SK-MEL-5 (cell line): ENCODE results near the gene OTOGL. TPM values are rescaled to one million over a fixed set of nuclear protein-coding genes. Genes with fewer than 3 reads are reported as not detected.
"Not testable (repeated sequence)": the region's sequence is repeated elsewhere in the genome, so short reads cannot be mapped to it uniquely, and the experiment has no call there.

ENCODE experiments used
- DNase-seq: peaks from one replicate; pipeline ENCODE4 v3.0.0-alpha.2; 2016; ENCODE audit warnings: low read depth, low spot score
- in situ Hi-C: cut with HindIII; loops from 2 replicates; pipeline ENCODE4 v1.10.0; 2016; ENCODE audit warnings: low sequenced_read_pairs, high pct_unique_total_duplicates, low pct_unique_long_range_greater_than_20kb
- total RNA-seq: library from RNA; depleted of rRNA; stranded (reverse); fragments of >200 nt; shearing (Covaris generic); gene quantifications from 2 replicates; pipeline ENCODE4 v1.2.3, GENCODE V29; 2014

The OTOGL gene
- total RNA-seq, 1 experiment from 2014 or later = 3.1 TPM

DNA sequence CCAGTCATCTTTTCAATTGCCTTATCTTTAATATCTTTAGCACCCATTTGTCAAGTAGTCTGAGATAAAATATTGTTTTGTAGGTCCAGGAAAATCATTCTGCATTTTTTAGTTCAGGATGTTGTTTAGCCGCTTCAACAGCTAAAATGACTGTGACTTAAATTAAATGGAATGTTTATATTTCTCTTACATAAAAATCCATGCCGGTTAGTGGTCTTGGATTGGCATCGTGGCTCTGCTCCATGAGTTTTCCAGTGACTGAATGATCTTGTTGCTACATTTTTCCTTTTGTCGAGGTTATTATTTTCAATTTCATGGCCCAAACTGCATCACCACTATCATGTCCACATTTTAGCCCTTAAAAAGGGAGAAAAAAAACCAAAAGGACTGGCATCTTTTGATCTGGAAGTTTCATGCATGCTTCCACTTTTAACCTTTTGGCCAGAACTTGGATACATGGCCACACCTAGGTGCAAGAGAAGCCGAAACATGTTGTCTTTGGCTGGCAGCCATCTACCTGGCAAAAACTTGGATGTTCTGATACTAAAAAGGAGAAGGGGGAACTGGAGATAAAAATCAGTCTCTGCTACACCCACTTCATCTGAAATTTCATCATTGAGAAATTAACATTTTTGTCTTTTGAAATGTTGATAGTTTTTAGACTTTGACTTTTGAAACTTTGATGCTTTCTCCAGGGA lies 142.4 kb downstream of the OTOGL start:
- in situ Hi-C loops = no loop called here
- DNase-seq = no peak

DNA sequence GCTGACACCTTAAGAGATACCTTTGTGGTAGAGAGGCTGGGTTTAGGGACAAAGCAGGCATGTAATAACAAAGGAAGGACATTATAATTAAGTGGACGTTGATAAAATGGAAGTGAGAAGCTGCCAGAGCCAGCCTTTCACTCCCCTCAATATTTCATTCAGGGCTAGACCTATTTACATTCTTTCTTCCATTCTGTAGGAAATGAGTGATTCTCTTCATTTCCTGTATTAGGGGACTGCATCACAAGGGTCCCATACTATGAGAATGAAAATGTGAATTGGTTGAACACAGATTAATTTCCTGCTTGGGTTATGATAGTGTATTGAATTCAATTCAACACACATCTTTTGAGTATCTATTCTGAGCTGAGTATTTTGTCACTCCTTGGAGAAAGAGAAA lies 143.0 kb downstream of the OTOGL start:
- no peak for DNase-seq
- in situ Hi-C loops = no loop called here

DNA sequence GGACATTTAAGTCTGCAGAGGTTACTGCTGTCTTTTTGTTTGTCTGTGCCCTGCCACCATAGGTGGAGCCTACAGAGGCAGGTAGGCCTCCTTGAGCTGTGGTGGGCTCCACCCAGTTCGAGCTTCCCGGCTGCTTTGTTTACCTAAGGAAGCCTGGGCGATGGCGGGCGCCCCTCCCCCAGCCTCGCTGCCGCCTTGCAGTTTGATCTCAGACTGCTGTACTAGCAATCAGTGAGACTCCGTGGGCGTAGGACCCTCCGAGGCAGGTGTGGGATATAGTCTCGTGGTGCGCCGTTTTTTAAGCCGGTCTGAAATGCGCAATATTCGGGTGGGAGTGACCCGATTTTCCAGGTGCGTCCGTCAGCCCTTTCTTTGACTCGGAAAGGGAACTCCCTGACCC lies 150.2 kb downstream of the OTOGL start:
- DNase-seq, in situ Hi-C loops: not testable (repeated sequence)

DNA sequence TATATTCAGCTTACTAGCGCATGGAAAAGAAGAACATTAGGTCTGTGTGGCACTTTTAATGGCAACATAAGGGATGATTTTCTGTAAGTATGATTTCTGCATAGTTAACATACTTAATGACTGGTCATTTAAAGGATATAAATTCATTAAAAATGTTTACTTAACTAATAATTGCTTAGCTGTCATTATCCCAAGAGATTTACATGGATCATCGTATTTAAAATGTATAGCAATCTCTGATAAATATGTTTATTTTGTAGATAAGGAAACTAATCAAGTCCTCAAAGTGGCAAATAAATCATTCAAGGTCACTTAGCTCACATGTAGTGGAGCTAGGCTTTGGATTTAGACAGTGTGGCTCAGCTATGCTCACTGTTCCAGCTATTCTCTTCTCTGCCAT lies 158.6 kb downstream of the OTOGL start:
- in situ Hi-C loops = no loop called here

DNA sequence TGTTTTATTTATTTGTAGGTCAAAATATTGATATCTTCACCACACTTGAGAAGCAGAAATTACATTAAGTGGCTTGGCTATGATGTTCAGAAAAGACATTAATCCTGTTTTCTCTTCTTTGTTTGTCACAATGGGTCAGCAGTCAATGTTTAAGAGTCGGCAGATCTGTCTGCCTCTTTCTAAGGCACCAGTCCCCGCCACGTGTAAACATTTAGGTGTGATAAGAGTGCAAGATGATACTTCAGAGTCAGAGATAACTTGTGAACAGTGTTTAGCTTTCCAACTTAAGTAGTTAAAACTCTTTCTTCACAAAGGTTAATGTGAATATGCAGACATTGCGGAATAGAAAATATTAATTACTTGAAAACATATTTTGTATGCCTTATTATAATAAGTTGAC lies 160.9 kb downstream of the OTOGL start:
- DNase-seq = no peak
- in situ Hi-C loops = no loop called here

More for the DNA sequence above, 158.6 kb downstream of the OTOGL start:
- DNase-seq = no peak

DNA sequence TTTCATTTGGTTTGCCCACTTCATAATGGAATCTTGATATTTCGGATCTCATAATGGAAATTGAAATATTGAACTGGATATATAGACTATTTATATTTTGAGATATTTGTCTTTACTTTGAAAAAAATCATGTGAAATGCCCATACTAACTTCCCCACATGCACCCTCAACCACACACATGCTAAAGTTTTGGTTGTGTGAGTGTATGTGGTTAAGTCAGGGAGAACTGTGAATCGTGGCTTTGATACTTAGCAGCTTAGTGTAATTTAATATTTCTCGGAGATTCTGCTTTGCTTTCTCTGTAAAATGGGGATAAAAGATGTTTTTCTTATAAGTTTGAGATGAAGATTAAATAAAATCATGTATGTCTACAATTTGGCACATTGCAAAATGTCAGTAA lies 162.1 kb downstream of the OTOGL start:
- in situ Hi-C loops = no loop called here
- DNase-seq = no peak

DNA sequence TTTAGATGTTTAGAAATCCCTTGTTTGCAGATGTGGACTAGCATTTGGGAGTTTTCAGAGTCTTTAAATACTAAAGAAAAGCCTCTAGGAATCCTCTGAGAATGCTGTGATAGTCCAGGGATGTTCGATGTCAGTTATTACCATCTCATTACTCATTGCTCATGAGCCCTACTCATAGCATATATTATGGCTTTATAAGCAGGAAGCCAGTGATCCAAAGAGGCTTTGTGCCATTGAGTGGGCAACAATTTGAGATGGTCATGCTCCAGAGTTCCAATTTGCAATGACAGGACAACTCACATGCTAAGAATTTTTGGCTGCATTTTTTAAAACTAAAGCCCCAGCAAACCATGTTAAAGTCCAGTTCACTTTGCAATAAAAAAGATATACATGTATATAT lies 163.0 kb downstream of the OTOGL start:
- peak; percentile 24 for DNase-seq
- in situ Hi-C loops = no loop called here

DNA sequence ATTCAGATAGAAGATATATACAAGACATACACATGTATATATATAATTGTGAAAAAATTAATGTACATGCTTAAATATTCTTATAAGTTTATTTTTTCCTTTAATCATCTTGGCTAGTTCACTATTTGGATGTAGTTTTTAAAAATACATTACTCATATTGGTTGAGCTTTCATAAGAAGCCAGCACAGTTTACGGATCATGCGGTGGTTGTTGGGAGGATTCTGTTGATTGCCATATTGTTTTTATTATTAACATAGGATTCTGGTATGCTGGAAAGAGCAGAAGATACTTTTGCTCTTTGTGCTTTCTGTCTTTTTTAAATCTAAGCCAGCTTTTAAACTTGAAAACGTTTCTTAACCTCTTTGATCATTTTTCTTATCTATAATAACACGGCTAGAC lies 163.4 kb downstream of the OTOGL start:
- in situ Hi-C loops = no loop called here
- no peak for DNase-seq

DNA sequence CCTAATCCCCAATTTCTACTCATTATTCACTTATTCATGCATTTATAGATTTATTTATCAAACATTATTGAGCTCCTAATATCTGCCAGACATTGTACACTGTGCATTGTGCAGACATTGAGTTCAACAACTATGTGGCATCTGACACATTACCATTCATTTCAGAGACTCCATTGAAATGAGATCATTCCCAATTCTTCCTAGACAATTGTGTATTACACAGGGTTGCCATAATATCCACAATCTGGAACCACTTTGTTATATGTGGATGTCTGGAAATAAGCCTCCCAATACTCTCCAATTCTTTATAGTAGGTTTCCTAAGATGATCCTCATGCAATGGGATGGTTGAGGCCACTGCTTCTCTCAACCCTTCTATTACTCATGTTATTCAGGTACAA lies 165.0 kb downstream of the OTOGL start:
- DNase-seq = no peak
- in situ Hi-C loops = no loop called here

DNA sequence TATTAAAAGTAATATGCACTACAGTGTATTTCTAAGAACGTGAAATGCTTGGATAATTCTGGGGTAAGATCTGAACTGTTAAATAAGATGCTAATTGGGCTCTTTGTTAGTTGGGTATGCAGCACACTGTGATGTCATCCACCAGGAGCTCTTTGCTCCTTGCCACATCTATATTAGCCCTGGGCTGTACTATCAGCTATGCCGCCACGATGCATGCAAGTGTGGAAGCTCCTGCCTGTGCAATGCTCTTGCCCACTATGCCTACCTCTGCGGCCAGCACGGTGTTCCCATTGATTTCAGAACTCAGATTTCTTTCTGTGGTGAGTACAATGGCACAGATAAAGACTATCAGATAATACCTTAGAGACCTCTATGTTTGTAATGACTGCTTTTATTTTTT lies 165.6 kb downstream of the OTOGL start:
- in situ Hi-C loops = no loop called here
- DNase-seq = no peak

DNA sequence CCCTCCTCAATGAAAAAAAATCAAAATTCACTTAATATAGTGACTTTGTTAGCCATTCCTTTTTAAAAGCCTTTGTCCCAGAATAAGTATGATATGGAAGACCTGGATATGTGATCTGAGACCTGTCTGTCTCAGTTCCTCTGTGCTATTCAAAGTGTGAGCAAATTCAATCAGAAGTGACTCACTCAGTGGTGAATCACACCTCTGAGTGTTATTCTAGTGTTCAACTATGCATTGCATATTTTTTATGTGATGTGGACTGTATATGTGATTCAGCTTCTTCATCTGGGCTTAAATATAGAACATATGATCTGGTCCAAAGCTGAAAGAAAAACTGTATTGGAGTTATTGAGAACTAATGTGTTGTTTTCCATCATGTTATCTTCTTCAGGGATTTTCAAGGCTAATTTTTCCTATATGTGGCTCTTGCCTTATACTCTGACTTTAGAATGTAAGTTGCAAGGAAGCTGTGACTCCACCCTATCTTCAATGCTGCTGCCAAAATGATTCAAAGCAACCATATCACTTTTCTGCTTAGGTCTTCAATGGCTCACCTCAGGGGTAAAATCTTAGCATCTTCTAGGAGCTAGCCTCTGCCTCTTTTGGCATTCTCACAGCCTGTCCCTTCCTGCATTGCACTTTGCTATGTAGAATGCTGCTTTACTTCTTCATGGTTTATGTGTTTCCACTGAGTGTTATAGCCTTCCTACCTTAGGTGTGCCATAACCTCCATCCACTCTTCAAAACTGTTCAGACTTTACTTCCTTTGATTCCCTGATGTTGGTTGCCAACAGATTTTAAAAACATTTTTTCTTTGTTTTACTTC lies 169.8 kb downstream of the OTOGL start:
- DNase-seq = no peak
- in situ Hi-C loops = no loop called here

DNA sequence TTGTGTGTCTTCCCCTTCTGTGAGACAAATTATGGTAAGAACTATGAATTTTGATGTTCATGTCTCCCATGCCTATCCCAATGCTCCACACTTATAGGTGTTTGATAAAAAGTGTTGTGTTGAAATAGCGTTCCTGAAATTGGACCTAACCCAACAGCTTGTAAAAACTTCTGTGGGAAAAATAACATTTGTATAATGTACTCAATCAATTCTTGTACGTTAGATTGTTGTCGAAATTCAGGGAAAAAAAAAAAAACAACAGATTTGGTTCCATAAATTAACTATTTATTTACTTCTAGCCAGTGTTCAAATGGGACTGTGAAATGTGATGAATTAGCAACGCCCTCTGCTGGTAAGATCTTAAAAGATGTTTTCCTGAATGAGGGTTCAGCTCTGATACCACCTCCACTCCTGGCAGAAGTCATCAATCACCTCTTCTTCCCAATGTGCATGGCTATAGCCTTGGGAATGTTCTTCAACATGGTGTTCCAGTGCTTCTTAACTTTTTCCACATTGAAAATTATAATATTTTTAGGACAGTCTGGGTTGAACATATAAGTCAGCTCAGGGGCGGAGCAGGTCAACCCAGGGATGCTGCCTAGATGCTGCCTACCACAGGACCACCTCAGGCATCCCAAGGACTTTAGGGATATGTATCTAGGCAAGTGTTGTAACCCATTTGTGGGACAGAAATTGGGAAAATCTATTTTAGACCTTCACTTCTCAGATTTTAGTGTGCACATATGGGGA lies 170.6 kb downstream of the OTOGL start:
- in situ Hi-C loops = no loop called here
- DNase-seq = peak; percentile 74

DNA sequence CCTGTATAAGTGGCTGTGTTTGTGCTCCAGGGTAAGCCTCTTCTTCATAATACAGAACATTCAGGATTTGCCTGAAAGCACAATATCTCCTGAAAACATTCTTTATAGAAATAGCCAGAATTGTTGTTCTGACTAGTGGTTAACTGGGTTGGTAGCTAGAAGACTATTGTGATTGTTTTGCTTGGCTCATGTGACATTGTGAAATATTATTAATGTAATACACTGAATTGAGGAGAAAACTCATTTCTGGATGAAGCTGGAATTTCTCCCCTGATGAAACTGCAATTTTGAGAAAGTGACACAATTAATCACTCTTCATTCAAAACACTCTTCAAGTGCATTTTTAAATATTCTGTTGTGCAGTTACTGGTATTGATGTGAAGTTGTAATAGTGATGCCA lies 172.4 kb downstream of the OTOGL start:
- DNase-seq = peak; percentile 26
- in situ Hi-C loops = no loop called here

DNA sequence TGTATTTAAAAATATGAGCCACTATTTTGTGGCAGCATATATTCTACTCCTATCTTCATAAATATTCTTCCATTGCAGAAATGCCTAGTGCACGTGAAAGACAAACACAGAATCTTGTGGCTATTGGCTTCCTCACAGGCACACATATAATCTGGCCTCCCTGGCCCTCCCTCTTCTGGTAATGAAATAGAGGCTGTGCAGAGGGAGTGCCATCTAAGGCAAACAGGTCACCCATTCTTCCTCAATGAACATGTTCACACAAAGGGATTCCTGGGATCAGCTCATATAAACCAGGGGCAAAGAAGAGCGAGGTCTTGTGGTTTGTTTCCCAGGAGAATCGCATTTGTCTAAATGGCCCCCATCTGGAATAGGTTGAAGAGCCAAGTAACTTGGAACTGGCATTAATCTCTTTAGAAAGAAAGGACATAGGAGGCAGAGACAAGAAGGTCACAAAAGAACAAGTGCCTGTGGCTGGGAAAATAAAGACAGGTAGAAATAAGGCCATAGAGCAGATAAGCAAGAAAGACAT lies 173.1 kb downstream of the OTOGL start:
- in situ Hi-C loops = no loop called here
- peak; percentile 47 for DNase-seq

DNA sequence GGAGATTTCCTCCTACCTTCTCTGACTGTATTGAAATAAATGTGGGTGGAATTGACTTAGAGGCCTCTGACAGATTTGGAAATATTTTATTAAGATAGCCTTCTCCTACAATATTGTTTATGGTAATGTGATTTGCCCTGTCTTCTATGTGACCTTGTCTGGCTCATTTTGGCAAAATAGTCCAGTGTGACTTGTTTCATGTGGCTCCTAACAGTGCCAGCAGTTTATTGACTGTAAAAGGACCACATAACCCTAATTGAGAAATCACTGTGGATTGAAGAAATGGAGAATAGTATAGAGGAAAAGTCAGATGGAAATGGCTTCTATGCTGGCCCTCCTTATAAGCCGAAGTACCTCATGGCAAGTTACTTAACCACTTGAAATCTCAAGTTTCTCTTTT lies 173.8 kb downstream of the OTOGL start:
- no peak for DNase-seq
- in situ Hi-C loops = no loop called here

DNA sequence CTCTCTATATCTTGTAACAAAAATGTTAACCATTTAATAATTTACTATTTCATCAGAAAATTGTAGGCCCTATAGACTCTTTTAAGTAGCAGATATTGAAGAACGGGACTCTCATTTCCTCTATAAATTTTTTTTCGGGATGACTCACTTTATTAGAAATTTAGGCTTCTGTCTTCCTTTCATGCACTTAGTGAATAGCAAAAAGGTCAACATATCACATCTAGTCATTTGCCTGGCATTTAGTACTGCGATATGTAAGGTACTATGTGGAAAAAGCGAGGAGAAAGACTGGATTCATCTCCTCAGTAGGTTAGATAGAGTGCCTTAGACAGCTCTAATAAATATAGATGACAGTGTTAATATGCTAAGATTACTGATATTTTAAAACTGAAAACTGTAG lies 178.4 kb downstream of the OTOGL start:
- in situ Hi-C loops = no loop called here
- no peak for DNase-seq

DNA sequence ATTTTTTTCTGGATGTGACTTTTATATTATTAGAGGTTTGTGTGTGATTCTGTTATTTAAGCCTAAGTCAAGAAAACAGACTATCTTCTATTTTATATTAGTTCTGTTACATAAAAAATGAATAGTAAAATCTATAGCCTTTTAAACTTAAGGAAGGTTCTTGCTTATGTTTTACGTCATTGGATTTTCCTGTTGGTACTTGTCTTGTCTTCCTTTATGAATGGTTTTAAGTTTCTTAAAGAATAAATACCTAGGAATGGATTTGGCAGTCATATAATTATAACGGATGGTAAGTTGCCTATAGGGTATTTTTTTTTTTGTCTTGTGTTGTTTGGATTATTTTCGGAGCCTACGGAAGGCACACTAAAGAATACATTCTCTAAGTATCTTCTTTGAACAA lies 182.9 kb downstream of the OTOGL start:
- in situ Hi-C loops = no loop called here
- no peak for DNase-seq

DNA sequence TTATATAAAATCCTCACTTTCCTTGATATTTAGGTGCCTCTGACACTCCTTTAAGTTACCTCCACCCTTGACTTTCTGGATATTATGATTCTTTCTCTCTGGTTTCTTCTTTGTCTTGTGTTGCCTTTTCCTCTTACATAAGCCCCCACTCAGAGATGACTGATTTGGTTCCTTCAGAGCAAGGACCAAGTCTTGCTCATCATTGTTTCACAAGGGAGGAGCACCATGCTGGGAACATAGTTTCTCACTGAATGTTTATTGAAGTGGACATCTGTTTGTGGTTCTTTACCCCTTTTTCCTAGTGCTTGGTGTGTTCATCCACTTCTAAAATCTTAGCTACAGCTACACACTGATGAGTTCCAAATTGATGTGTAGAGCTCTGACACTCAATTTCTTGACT lies 183.4 kb downstream of the OTOGL start:
- in situ Hi-C loops = no loop called here
- no peak for DNase-seq
